K562 treated with DMSO at 1 percent for 12 hours (cell line): ENCODE data around the gene SIAH1. TPM values are rescaled to one million over a fixed set of nuclear protein-coding genes. Genes with fewer than 3 reads are reported as not detected.

Source experiments
- total RNA-seq: library from RNA; unstranded; fragments of 300-600 nt; gene quantifications from 2 replicates; pipeline ENCODE4 v1.2.3, GENCODE V29; 2022; ENCODE audit not compliant: insufficient read depth

SIAH1 gene, protein sequence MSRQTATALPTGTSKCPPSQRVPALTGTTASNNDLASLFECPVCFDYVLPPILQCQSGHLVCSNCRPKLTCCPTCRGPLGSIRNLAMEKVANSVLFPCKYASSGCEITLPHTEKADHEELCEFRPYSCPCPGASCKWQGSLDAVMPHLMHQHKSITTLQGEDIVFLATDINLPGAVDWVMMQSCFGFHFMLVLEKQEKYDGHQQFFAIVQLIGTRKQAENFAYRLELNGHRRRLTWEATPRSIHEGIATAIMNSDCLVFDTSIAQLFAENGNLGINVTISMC
- 12.2 and 18.9 TPM in 2 replicates for total RNA-seq

DNA sequence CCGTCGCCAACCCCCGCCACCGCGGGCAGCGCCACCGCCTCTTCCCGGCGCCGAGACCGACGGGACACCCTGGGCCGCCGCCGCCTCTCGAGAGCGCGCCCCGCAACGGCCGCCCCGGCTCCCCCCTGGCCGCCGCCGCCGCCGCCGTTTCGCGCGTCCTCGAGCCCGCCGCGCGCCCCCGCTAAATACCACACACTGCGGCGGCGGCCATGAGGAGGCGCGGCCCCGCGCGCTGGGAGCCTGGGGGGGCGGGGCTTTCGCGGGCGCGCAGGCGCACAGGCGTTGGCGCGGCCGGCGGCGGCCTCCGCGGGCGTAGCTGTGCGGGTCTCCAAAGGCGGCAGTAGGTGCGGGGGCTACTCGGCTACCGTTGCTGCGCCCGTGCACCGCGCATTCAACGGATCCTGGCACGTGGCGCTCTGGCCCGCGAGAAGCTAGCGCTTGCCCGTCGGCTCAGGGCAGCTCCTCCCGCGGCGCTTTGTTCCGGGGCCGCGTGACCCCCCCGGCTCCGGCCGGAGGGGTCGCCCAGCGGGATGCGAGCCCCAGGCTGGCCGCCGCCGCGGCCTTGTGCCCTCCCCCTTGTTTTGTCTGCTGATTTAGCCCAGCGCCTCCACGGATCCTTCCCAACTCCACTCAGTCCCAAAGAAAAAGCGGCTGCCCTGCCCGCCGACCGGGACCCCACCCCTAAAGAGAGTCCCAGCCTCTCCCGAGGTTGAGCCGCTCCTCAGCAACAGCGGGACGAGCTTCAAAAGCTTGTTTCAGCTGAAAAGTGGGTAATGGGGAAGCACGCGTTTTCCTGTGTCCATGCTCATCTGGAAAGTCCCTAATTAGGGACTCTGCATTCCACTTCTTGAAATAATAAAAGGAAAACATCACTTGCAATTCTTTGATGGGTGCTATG lies at the start of gene SIAH1:
Gene SIAH1, minus strand, starts transcription at position 161 of the 898 bp plus-strand sequence. CDS start 22,985 bp downstream, outside the sequence.

Other genes with a start within 250 kb of the SIAH1 start
- not detected in 2 replicates for gene ABCC12, start 229.4 kb downstream of the SIAH1 start, total RNA-seq
- gene LONP2, start 141.1 kb downstream of the SIAH1 start, total RNA-seq = 8.4 and 21.4 TPM in 2 replicates
- gene ABCC11, start 137.9 kb downstream of the SIAH1 start, total RNA-seq = 0.63 TPM in 1 of 2 replicates, not detected in the other
- gene N4BP1, start 224.8 kb upstream of the SIAH1 start, total RNA-seq = 4.5 and 14.6 TPM in 2 replicates